GM12878 (cell line): Measurements from ENCODE around the gene PORCN. TPM values are rescaled to one million over a fixed set of nuclear protein-coding genes. Genes with fewer than 3 reads are reported as not detected.

Source experiments
- ATAC-seq: fragments of 200-7000 bp; cut with Tn5 transposase; 3 replicates; pipeline ENCODE4 v1.9.1; 2020; ENCODE audit warnings: mild to moderate bottlenecking, moderate library complexity
- BruUV-seq: library from RNA; stranded (reverse); fragments of 400-500 nt; replicated peaks from 2 replicates; lab custom pipeline; 2021; lab: Mats Ljungman, UMichigan
- CTCF ChIA-PET: fragments of 300-600 bp; sonication (Branson Sonifier 250); formaldehyde crosslinking; extraction: SDS; loops from one replicate; lab custom pipeline; 2021; ENCODE audit warnings: inconsistent platforms; lab: Yijun Ruan, JAX
- POLR2A ChIA-PET: fragments of 350-600 bp; formaldehyde crosslinking; extraction: SDS; loops from one replicate; lab custom pipeline; 2021; ENCODE audit warnings: inconsistent platforms; lab: Charles Lee
- RAD21 ChIA-PET: fragments of 300-600 bp; sonication (Branson Sonifier 250); formaldehyde crosslinking; loops from one replicate; lab custom pipeline; 2023; ENCODE audit warnings: antibody characterized with exemption; ENCODE audit not compliant: unreplicated experiment; lab: Charles Lee
- SMC1A ChIA-PET: fragments of 300-600 bp; sonication (Branson Sonifier 250); formaldehyde crosslinking; loops from one replicate; lab custom pipeline; 2023; ENCODE audit not compliant: unreplicated experiment, uncharacterized antibody; lab: Charles Lee
- DNase-seq: peaks from one replicate; pipeline ENCODE4 v3.0.0-alpha.2; 2011; ENCODE audit warnings: low read depth, low spot score
- FAIRE-seq: peaks from 3 replicates; lab custom pipeline; 2011; peaks lifted over from hg19 to GRCh38; lab: Jason Lieb, UNC
- H2AFZ ChIP-seq: 2 replicates; pipeline ENCODE4 v1.6.0; 2011; ENCODE audit warnings: low read depth, low read length, control low read depth; ENCODE audit not compliant: control insufficient read depth
- H3K27ac ChIP-seq: 2 replicates; pipeline ENCODE4 v1.5.1; 2011; ENCODE audit warnings: control low read depth; ENCODE audit not compliant: control insufficient read depth, insufficient read depth
- H3K27me3 ChIP-seq, 2 experiments: replicated peaks in 1 of 2; 2 replicates each; pipeline versions ENCODE4 v1.6.0 to v1.6.1; 2011; ENCODE audit warnings: low read length in 1 of 2; ENCODE audit not compliant: control insufficient read depth in 2 of 2, insufficient read depth in 2 of 2
- H3K36me3 ChIP-seq, 2 experiments: 2 replicates each; pipeline ENCODE4 v1.5.1; 2011; ENCODE audit warnings: low read length in 1 of 2; ENCODE audit not compliant: control insufficient read depth in 2 of 2, insufficient read depth in 2 of 2
- H3K4me1 ChIP-seq: 2 replicates; pipeline ENCODE4 v1.6.1; 2011; ENCODE audit warnings: mild to moderate bottlenecking, low read length, moderate library complexity, mixed read lengths; ENCODE audit not compliant: control insufficient read depth, insufficient read depth
- H3K4me2 ChIP-seq: 2 replicates; pipeline ENCODE4 v1.6.0; 2011; ENCODE audit warnings: control low read depth; ENCODE audit not compliant: control insufficient read depth, insufficient read depth
- H3K4me3 ChIP-seq: fragments of 200-600 bp; sonication (generic); 2 replicates; pipeline ENCODE4 v1.5.1; 2016
- H3K79me2 ChIP-seq: 2 replicates; pipeline ENCODE4 v1.6.0; 2011; ENCODE audit warnings: low read length; ENCODE audit not compliant: control insufficient read depth, insufficient read depth
- H3K9ac ChIP-seq: 2 replicates; pipeline ENCODE4 v1.8.0; 2011; ENCODE audit warnings: low read length, control low read depth, mixed read lengths; ENCODE audit not compliant: control insufficient read depth, insufficient read depth
- H3K9me3 ChIP-seq: replicated peaks from 3 replicates; pipeline ENCODE4 v1.5.1; 2011; ENCODE audit warnings: mild to moderate bottlenecking, low read length; ENCODE audit not compliant: control insufficient read depth, insufficient read depth
- H4K20me1 ChIP-seq: 2 replicates; pipeline ENCODE4 v1.6.0; 2011; ENCODE audit not compliant: control insufficient read depth, insufficient read depth
- CEBPB ChIP-seq, 2 experiments: fragments of 150-350 bp in 1 of 2; IDR thresholded peaks; 2 replicates each; pipeline ENCODE4 v1.6.1; 2012 to 2014; ENCODE audit warnings: low read depth in 2 of 2, low read length in 2 of 2, borderline replicate concordance in 1 of 2, inconsistent platforms in 1 of 2
- CHD1 ChIP-seq: IDR thresholded peaks from 2 replicates; pipeline ENCODE4 v1.6.1; 2012; ENCODE audit warnings: low read depth, low read length, improper control_type of control experiment
- EGR1 ChIP-seq, 2 experiments: IDR thresholded peaks; 1 replicate in 1 of 2; 2 replicates in 1 of 2; pipeline ENCODE4 v1.6.1; 2011 to 2012; ENCODE audit warnings: low read depth in 2 of 2, low read length in 2 of 2, borderline replicate concordance in 1 of 2, mild to moderate bottlenecking in 1 of 2, moderate library complexity in 1 of 2
- GATAD2B ChIP-seq: fragments of 450-650 bp; conservative IDR thresholded peaks from 2 replicates; pipeline ENCODE4 v1.6.1; 2017; ENCODE audit warnings: low read depth, mild to moderate bottlenecking, moderate library complexity
- JUND ChIP-seq: IDR thresholded peaks from 2 replicates; pipeline ENCODE4 v1.6.1; 2012; ENCODE audit warnings: low read depth, mild to moderate bottlenecking, low read length, improper control_type of control experiment, moderate library complexity
- RAD21 ChIP-seq: IDR thresholded peaks from 2 replicates; pipeline ENCODE4 v1.6.1; 2011; ENCODE audit warnings: mild to moderate bottlenecking, low read depth, low read length, moderate library complexity; ENCODE audit not compliant: insufficient read depth
- ZBTB4 ChIP-seq: fragments of 450-650 bp; formaldehyde crosslinking; IDR thresholded peaks from 2 replicates; pipeline ENCODE4 v1.4.0; 2022; ENCODE audit warnings: mild to moderate bottlenecking, moderate library complexity
- WGBS: methylation state at CpG from one replicate; pipeline ENCODE4 v1.1.6; 2016; ENCODE audit warnings: low lambda C conversion rate; ENCODE audit not compliant: insufficient replicate concordance, insufficient coverage; ENCODE audit errors: missing lambda C conversion rate; 5-methylcytosine and 5-hydroxymethylcytosine counted together
- in situ Hi-C: fragments of 300-500 bp; cut with MboI; formaldehyde crosslinking; loops from 9 replicates; pipeline ENCODE4 v1.14.3; 2018; ENCODE audit warnings: mixed read lengths
- intact Hi-C: fragments of 100-400 bp; cut with micrococcal nuclease; formaldehyde crosslinking; loops from one replicate; pipeline ENCODE4 v1.14.2; 2022; ENCODE audit not compliant: unreplicated experiment
- polyA plus RNA-seq, 11 experiments: library from polyadenylated mRNA; depleted of rRNA in 4 of 11; unstranded in 6 of 11; stranded (reverse) in 5 of 11; fragments of >200 nt; fragmentation: Nextera tagmentation in 4 of 11; fragmentation: Illumina TruSeq in 1 of 11; extraction: Ambion mirVana in 4 of 11; extraction: Trizol in 1 of 11; gene quantifications; 1 replicate in 1 of 11; 2 replicates in 10 of 11; pipeline versions ENCODE4 v1.2.1 to v1.2.3, GENCODE V29; 2011 to 2016; ENCODE audit warnings: inconsistent platforms in 2 of 11, missing spikeins in 2 of 11, low read depth in 1 of 11
- total RNA-seq, 4 experiments: library from RNA; depleted of rRNA in 3 of 4; stranded (reverse); fragments of >200 nt in 3 of 4; fragmentation: Illumina TruSeq in 1 of 4; extraction: Trizol in 1 of 4; gene quantifications; 2 replicates each; pipeline versions ENCODE4 v1.2.1 to v1.2.3, GENCODE V29; 2013 to 2021
- TF ChIP-seq, protein P1 (sequence below): fragments of 450-650 bp; IDR thresholded peaks from 2 replicates; pipeline ENCODE4 v1.6.1; 2017; ENCODE audit warnings: mild to moderate bottlenecking, low read depth, inconsistent platforms; ENCODE audit not compliant: poor library complexity, severe bottlenecking
- TF ChIP-seq, protein P2 (sequence below), 3 experiments: IDR thresholded peaks in 2 of 3; conservative IDR thresholded peaks in 1 of 3; 2 replicates each; pipeline ENCODE4 v1.5.1; 2011; ENCODE audit warnings: low read depth in 3 of 3, low read length in 3 of 3, mild to moderate bottlenecking in 3 of 3, control low read depth in 2 of 3, moderate library complexity in 2 of 3, inconsistent platforms in 1 of 3, mixed read lengths in 1 of 3; ENCODE audit not compliant: control insufficient read depth in 2 of 3, insufficient read depth in 1 of 3; ENCODE audit errors: extremely low read depth in 1 of 3

The PORCN gene
- total and polyA plus RNA-seq, 10 of the 15 experiments (the other 5 are each of a cell fraction or from before 2014, with no cell fraction given) = 0.27 to 21.0 (median 14.1) TPM

DNA sequence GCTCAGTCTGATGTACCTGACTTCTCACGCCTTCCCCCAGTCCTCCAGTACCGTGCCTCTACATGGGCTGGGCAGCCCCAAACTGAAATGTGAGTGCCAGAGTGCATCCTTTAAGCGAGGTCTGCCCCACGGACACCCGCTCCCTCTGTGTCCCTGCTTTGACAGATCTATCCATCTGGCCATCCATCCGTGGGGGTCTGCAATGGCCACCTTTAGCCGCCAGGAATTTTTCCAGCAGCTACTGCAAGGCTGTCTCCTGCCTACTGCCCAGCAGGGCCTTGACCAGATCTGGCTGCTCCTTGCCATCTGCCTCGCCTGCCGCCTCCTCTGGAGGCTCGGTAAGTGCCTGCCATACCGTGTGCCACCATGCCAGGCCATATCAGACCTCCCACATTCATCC, 827 bp downstream of the PORCN start (continued):
- TF ChIP-seq, protein P1, sequence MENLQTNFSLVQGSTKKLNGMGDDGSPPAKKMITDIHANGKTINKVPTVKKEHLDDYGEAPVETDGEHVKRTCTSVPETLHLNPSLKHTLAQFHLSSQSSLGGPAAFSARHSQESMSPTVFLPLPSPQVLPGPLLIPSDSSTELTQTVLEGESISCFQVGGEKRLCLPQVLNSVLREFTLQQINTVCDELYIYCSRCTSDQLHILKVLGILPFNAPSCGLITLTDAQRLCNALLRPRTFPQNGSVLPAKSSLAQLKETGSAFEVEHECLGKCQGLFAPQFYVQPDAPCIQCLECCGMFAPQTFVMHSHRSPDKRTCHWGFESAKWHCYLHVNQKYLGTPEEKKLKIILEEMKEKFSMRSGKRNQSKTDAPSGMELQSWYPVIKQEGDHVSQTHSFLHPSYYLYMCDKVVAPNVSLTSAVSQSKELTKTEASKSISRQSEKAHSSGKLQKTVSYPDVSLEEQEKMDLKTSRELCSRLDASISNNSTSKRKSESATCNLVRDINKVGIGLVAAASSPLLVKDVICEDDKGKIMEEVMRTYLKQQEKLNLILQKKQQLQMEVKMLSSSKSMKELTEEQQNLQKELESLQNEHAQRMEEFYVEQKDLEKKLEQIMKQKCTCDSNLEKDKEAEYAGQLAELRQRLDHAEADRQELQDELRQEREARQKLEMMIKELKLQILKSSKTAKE = no peak
- TF ChIP-seq EGR1 (IDR thresholded peaks at IDR 0.05; ENCODE audit: borderline replicate concordance in 1 of 2, low read depth in 2 of 2, low read length in 2 of 2) = no peak

GRCh38 chrX:48511560-48511959, 2.8 kb downstream of the PORCN start:
- H3K27ac ChIP-seq = no peak overlapping the region
- no peak overlapping the region for H2AFZ ChIP-seq
- intact Hi-C loops = no loop called here
- POLR2A ChIA-PET = no interaction called here
- TF ChIP-seq JUND = no peak
- TF ChIP-seq CHD1 = no peak
- TF ChIP-seq RAD21 = peak; percentile 33; the same call in 1 of the 2 replicates
- TF ChIP-seq ZBTB4 (CRISPR knock-in tag) = no peak
- TF ChIP-seq, protein P2, sequence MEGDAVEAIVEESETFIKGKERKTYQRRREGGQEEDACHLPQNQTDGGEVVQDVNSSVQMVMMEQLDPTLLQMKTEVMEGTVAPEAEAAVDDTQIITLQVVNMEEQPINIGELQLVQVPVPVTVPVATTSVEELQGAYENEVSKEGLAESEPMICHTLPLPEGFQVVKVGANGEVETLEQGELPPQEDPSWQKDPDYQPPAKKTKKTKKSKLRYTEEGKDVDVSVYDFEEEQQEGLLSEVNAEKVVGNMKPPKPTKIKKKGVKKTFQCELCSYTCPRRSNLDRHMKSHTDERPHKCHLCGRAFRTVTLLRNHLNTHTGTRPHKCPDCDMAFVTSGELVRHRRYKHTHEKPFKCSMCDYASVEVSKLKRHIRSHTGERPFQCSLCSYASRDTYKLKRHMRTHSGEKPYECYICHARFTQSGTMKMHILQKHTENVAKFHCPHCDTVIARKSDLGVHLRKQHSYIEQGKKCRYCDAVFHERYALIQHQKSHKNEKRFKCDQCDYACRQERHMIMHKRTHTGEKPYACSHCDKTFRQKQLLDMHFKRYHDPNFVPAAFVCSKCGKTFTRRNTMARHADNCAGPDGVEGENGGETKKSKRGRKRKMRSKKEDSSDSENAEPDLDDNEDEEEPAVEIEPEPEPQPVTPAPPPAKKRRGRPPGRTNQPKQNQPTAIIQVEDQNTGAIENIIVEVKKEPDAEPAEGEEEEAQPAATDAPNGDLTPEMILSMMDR (IDR thresholded peaks at IDR 0.05 in 2 of 3, conservative IDR thresholded peaks at IDR 0.05 in 1 of 3; ENCODE audit: control insufficient read depth in 2 of 3, extremely low read depth in 1 of 3, insufficient read depth in 1 of 3, low read depth in 3 of 3, low read length in 3 of 3) = peak; percentile 4 to 33 (median 18); a peak in 3 of 6 replicates
- TF ChIP-seq CEBPB (IDR thresholded peaks at IDR 0.05; ENCODE audit: borderline replicate concordance in 1 of 2, low read depth in 2 of 2, low read length in 2 of 2) = no peak
- TF ChIP-seq GATAD2B = no peak
- TF ChIP-seq, all 136 proteins: peak for 2
- ChIA-PET SMC1A (no interaction called here), RAD21 (no interaction called here), CTCF (no interaction called here)
- H3K9me3 ChIP-seq = no peaks in the 10 kb centered on the region
- ATAC-seq (no peak), DNase-seq (no peak), FAIRE-seq (no peak)
- in situ Hi-C loops = no loop called here
- H3K79me2 ChIP-seq = no peaks in the 10 kb centered on the region
- no peaks in the 10 kb centered on the region for H4K20me1 ChIP-seq
- no peaks in the 10 kb centered on the region for H3K36me3 ChIP-seq
- BruUV-seq = no TSS peak
- no peak overlapping the region for H3K9ac ChIP-seq
- H3K27me3 ChIP-seq = no peaks in the 10 kb centered on the region
- 34% methylated on average over 4 of the region's 4 CpGs for whole genome bisulfite sequencing
- H3K4me1 ChIP-seq = no peaks in the 10 kb centered on the region; the same call in 1 of the 2 replicates
- H3K4me2 ChIP-seq = no peak overlapping the region
- no peak overlapping the region for H3K4me3 ChIP-seq
